Hematopoietic multipotent progenitor cell treated with erythropoietin and hydrocortisone succinate and interleukin-3 and kit ligand, for 15 days (in vitro differentiated cells): ENCODE results near the gene ADH7.

Source experiments
- DNase-seq: peaks from one replicate; pipeline ENCODE4 v3.0.0-alpha.2; 2015; ENCODE audit warnings: low spot score

Gene ADH7

DNA sequence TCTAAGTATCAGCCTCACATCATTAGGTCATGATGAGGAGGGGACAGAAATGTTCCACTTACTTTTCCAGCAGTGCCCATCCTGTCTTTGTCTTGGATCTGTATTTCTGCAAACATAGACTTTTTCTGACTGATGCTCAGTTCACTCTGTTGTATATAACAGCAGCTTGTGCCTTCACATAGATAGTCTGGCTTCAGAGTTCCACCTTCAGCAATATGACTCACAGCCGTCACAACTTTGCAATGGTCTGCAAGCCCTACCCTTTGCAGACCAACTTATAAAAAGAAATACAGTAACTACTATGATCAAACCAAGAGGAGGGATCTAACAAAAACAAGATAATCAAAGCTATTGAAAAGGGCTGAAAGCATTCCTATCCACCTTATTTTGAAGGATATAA, at the start of gene ADH7:
Gene ADH7 (minus strand): TSS at position 189 of the 400 bp plus-strand sequence. CDS start 109 bp downstream, at position 80.
- no peak for DNase-seq

GRCh38 chr4:99483636-99484035, 48.5 kb upstream of the ADH7 start:
- DNase-seq: no peak

DNA sequence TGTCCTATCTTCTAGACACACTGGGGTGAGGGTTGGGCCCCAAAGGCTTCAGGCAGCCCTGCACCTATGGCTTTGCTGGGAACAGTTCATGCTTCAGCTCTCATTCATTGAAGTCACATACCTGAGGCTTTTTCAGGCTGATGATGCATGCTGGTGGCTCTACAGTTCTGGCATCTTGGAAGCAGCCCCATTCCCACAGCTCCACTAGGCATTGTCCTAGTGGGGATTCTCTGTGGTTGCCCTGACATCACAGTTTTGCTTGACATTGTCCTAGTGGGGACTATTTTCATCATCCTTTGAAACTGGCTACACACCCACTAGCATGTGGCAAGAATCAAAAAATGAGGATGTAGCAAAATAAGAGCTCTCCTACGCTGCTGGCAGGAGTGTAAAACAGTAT, 38.0 kb upstream of the ADH7 start:
- no peak for DNase-seq

- DNase-seq: no peak
These were observed 36.8 kb upstream of the ADH7 start for GRCh38 chr4:99471896-99472295.

DNA sequence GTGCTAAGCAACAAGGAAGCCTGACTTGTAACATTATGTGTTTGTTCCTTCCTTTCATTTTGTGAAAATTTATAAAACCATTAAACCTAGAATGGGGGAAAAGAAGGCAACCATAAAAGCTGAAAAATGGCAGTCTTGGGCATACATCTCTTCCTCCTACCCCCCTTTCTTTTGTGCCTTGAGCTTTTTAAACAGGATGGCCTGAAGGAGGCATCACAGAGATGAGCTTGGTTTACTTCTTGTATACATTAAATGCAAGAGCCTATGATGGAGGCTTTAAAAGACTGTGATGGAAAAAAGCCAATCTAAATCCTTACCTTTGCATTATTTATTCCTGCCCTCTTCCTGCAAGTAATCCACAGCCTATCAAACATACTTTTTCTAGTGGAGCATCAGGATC, 36.2 kb upstream of the ADH7 start:
- DNase-seq: no peak

DNA sequence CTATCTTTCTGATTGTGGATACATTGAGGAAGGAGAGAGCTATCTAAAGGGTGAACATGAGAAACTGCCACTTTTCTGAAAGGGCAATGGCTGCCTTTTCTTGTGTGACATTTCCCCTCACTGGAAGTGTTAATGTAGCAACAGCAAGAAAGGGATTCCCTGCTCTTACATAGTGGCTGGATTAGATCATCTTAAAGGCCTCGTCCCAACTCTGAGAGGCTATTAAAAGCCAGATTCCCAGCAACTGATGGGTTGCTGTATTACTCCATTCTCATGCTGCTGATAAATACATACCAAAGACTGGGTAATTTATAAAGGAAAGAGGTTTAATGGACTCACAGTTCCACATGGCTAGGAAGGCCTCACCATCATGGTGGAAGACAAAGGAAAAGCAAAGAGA, 33.7 kb upstream of the ADH7 start:
- DNase-seq: no peak

DNA sequence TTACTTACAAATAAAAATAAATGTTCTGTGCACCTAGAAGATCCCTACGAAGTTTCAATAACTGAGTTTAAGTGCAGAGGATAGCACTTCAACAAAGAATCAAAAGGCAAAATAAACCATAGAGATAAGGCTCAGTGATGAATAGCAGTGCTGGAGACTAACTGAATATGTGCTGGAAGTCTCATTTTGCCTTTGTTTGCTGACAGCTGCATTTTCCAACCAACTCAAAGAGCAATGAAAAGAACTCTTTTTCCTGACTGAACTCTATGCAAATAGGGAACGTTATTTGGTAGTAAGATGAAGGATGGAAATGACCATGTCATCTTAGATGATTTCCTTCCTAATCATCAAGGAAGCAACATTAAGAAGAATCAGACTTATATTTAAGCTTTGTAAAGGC, 32.7 kb upstream of the ADH7 start:
- DNase-seq: no peak

GRCh38 chr4:99463566-99463965, 28.4 kb upstream of the ADH7 start:
- no peak for DNase-seq

GRCh38 chr4:99462875-99463464, 27.8 kb upstream of the ADH7 start:
- peak; percentile 41 for DNase-seq

GRCh38 chr4:99461623-99462401, 26.7 kb upstream of the ADH7 start:
- DNase-seq: no peak

DNA sequence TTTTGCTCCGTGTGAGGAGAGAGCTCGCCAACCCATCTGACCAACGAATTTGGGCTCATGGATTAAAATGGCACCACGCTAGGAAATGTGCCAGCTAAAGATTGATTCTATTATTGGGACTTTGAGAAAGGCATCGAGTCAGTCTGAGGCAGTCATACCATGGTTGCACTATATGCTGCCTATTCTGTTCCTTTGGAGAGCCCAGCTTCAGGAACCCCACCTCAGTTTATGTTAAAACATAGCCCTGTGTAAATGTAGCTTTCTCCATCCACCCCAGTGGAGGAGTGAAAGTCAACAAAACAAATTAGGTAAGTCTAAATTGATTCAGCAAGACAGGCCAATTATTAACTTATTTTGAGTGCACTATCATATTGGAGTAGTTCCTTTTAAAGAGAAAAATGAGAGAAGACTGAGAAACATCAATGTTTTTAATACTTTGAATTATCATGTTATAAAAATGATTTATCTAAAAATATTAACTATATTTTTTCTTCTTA, 24.5 kb upstream of the ADH7 start:
- no peak for DNase-seq

DNA sequence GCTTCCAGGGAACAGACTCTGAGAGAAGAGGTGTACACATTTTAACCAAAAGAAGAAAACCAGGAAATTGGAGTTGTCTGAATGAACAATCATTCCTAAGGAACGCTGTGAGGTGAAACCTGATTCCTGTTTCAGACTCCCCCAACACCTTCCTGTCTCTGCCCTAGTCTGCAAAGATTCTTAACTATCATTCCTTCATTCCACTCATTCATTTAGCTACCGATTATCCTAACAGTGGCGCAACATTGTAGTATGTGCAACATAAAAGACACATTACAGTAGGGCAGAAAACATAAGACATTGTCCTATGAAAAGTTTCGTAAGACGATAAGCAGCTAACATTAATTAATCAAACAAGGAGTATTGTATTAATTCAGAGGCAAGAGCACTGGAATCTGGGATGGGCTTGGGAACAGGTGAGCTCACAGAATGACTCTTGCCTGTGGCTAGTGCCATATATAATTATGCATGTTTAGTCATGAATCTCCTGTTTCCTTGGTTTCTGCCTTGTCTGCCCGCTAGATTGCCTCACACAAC, 23.8 kb upstream of the ADH7 start:
- no peak for DNase-seq

GRCh38 chr4:99457676-99458075, 22.5 kb upstream of the ADH7 start:
- no peak for DNase-seq

GRCh38 chr4:99457270-99457669, 22.1 kb upstream of the ADH7 start:
- no peak for DNase-seq

DNA sequence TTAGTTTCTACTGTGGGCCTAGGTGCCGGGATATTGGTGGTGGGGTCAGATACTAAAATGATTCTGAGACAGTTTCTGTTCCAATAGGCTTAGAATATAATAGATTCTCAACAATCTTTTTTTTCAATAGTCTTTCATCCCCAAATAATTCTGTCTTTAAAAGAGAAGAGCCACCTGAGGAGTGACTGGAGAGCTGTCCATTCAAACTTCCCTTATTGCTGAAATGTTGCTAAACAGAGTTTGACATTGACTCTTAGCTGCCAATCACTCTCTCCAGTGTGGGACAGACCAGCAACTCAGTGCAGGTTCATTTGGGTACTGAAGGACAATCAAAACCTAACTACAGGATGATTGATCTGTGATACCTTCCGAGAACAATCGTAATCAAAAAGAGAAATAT, 12.4 kb upstream of the ADH7 start:
- no peak for DNase-seq

DNA sequence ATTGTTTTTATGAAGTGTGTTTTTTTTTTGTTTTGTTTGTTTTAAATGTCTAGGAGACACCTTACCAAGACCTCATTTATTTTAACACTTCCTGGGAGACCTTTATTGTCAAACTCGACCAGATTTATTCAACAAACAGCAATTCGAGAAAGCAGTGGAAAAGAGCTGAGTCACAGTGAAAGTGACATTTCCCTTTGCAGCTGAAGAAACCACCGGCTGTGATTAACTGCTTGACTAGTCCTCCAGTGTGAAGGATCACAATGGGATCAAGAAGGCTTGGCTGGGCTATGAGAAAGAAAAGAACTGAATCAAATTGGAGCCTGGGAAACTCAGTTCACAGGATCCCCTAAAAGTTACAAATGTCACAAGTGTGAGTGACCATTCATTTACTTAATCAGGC, 11.9 kb upstream of the ADH7 start:
- no peak for DNase-seq

- no peak for DNase-seq
These were observed 3.3 kb upstream of the ADH7 start for GRCh38 chr4:99438405-99438780.

DNA sequence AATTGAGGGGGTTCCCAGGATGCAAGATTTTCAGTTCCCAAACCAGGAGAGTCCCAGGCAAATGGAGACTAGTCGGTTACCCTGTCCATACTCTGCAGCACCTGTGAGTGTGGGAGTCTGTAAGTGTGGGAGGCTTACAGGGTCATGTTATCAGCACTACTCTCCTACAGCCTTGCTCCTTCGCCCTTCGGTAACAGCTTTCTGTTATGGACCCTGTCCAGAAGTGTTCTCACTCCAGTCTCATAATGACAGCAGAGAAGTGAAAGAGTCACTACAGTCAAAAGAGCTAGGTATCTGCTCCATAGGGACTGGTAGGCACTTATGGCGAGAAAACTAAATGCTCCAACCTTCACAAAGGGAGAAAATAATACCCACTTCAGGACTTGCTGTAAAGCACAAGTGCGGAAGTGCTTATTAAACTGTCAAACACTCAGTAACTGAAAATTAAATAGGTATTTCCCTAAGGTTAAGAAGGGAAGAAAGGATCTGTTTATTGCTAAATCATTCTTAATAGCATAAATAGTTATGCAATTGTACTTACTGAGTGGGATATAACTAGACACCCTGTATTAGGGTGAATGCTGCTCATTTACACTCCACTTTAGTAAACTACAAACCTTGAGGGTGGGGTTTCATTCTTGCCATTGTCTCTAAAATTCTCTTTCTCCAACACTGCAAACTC, 2.7 kb upstream of the ADH7 start:
- DNase-seq: no peak

DNA sequence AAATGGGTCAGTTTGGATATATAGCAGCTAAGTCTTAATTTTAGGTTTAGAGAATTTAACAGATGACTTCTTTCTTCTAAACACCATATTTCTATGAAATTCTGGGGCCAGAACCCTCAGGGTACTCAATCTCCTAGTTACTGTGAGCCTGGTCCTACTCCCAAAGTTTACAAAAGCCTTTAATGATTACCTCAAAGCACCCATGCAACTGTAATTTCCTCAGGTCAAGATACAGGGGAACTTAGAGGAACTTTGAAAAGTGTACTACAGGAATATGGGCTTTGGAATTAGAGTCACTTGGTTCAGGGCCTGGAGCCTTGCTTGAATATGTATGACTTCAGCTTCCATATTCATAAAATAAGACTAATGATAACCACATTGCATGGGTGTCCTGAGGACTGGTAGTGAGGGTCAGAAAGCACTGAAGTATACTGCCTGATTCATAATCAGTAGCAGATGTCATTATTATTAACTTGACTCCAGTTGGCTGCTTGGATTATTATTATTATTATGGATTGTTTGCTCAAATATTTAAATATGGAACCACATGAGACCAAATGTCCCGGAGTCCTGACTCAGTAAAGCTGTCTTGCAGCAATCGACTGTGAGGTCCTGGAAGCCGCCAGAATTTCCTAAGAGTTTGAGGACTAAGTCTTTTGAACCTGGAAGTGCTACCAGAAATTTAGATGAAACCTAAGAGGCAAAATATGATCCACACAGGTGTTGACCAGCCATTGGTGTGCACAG, 2.0 kb upstream of the ADH7 start:
- DNase-seq: no peak

DNA sequence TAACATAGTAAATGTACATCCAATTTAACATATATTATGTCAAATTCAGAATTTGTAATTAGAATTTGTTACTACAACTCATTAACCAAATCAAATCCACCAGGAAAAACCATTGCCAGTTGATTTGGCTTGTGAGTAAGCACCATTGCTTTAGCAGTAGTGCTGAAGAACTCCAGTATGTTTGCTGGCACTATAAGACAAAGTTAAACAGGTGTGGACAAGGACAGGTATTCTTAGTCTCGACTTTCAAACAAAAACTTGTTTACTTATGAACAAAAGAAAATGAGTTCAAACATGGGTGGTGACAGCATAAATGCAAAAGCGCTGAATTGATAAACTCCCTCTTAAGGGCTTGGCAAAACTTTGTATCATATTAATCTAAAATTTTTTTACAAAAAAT, 1.3 kb upstream of the ADH7 start:
- DNase-seq: no peak

DNA sequence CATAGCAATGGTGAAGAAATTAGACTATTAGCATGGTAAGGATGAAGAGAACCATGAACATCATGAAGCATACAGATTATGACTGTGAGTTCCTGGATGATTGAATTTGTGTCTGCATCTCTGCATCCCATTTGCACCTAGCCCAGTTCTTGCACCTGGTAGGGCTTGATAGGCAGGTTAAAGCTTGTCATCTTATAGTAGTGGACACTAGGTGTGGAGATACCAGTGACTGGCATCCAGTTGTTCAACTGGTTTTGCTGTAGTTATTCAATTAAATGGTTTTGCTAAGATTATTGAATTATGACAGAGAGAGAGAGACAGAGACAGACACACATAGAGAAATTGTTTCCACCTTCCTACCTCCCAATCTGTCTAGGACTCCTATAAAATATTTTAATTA, 5.0 kb downstream of the ADH7 start:
- DNase-seq: no peak

DNA sequence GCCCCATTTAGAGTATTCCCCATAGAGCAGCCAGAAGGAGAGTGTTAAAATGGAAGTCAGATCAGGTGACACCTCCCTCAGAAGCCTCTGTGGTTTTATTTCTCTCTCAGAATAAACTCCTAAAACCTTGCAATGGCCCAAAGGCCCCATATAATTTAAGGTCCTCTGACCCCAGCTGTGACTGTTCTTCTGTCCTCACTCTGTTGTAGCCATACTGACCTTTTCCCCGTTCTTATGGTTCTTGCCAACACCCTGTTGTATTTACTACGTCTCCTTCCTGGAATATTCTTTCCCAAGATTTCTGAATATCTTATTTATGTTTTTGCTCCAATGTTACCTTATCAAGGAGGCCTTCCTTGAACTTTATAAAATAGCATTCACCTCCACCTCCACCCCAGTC, 18.0 kb downstream of the ADH7 start:
- no peak for DNase-seq
